A549 (cell line): Measurements from ENCODE around the gene PRXL2B.

Experiments
- POLR2A ChIP-seq: IDR thresholded peaks from 2 replicates; pipeline ENCODE4 v1.6.1; 2012; ENCODE audit warnings: mild to moderate bottlenecking, low read length
- TF ChIP-seq, protein P1 (sequence below): fragments of >200 bp; sonication (Bioruptor Twin); formaldehyde crosslinking; IDR thresholded peaks from 3 replicates; pipeline ENCODE4 v1.5.1; 2016
- TF ChIP-seq, protein P2 (sequence below): fragments of 450-650 bp; IDR thresholded peaks from 2 replicates; pipeline ENCODE4 v1.6.1; 2014; ENCODE audit warnings: antibody characterized with exemption
- TF ChIP-seq, protein P3 (sequence below): IDR thresholded peaks from 2 replicates; pipeline ENCODE4 v1.6.1; 2012

DNA sequence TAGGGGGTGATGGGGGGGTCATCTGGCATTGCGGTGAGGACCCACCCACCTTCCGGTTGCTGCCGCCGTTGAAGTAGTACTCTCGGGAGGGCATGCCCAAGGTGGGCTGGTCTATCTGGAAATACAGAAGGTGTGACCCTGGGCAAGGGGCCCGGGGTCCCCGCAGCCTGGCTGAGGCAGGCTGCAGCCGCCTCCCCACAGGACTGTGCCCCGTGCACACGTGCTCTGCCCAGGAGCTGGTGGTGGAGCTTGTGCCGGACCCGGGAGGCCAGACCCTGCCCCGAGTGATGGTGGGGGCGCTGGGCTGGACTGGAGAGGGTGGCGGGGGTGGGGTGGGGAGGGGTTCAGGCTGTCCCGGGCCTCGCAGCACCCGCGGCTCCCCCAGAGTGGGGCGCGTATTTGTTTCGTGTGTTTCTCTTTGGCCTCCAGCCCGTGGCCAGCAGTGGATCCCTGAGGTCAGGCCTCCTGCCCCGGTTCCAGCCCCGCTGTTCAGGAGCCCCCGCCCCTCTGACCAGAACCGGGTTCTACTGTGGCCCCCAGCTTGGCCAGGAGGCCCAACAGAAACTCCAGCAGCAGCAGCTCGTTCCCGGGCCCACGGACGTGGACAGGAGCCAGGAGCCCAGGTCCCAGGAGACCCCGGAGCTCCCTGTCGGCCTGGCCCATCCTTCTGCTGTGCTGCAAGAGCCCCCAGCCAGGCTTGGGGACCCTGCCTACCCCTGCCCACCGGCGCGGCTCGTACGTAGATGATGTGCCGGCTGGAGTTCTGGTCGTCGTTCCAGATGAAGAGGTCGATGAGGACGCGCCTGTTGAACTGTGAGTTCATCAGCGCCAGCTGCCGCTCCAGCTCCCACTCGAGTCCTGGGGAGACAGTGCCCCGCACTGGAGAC lies 19.2 kb downstream of the PRXL2B start:
- TF ChIP-seq, protein P1, sequence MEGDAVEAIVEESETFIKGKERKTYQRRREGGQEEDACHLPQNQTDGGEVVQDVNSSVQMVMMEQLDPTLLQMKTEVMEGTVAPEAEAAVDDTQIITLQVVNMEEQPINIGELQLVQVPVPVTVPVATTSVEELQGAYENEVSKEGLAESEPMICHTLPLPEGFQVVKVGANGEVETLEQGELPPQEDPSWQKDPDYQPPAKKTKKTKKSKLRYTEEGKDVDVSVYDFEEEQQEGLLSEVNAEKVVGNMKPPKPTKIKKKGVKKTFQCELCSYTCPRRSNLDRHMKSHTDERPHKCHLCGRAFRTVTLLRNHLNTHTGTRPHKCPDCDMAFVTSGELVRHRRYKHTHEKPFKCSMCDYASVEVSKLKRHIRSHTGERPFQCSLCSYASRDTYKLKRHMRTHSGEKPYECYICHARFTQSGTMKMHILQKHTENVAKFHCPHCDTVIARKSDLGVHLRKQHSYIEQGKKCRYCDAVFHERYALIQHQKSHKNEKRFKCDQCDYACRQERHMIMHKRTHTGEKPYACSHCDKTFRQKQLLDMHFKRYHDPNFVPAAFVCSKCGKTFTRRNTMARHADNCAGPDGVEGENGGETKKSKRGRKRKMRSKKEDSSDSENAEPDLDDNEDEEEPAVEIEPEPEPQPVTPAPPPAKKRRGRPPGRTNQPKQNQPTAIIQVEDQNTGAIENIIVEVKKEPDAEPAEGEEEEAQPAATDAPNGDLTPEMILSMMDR: no peak
- TF ChIP-seq, protein P2, sequence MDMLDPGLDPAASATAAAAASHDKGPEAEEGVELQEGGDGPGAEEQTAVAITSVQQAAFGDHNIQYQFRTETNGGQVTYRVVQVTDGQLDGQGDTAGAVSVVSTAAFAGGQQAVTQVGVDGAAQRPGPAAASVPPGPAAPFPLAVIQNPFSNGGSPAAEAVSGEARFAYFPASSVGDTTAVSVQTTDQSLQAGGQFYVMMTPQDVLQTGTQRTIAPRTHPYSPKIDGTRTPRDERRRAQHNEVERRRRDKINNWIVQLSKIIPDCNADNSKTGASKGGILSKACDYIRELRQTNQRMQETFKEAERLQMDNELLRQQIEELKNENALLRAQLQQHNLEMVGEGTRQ: no peak
- TF ChIP-seq, protein P3, sequence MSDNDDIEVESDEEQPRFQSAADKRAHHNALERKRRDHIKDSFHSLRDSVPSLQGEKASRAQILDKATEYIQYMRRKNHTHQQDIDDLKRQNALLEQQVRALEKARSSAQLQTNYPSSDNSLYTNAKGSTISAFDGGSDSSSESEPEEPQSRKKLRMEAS: no peak
- no peak for TF ChIP-seq POLR2A
